HG02970 (cell line): Measurements from ENCODE around the gene NMBR.
"Not testable (repeated sequence)": the region's sequence is repeated elsewhere in the genome, so short reads cannot be mapped to it uniquely, and the experiment has no call there.

Source experiments
- ATAC-seq: cut with Tn5 transposase; IDR thresholded peaks from one replicate; pipeline ENCODE4 v1.9.1; 2021; ENCODE audit warnings: mild to moderate bottlenecking, moderate library complexity, moderate number of reproducible peaks; ENCODE audit not compliant: unreplicated experiment, low FRiP score

Gene NMBR

GRCh38 chr6:142074516-142074915 is 72.4 kb downstream of the NMBR start:
- no peak for ATAC-seq

GRCh38 chr6:142071981-142072380 is 74.9 kb downstream of the NMBR start:
- ATAC-seq: no peak

DNA sequence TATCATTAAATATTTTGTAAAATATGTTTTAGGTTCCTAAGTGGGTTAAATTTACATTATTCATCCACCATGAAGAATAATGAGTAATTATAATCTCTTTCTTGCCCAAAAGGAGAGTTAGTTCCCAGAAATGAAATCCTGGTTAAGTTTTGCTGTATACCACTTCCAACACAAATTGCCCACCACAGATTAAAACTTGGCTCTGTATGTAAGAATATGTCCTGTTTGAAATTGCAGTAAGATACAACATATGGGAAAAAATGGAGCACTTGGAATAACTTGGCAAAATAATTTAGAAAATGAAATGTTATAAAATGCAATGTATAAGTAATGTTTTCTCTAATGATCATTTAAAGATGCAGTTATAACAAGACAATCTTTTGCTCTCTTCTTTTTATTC is 78.5 kb downstream of the NMBR start:
- no peak for ATAC-seq

DNA sequence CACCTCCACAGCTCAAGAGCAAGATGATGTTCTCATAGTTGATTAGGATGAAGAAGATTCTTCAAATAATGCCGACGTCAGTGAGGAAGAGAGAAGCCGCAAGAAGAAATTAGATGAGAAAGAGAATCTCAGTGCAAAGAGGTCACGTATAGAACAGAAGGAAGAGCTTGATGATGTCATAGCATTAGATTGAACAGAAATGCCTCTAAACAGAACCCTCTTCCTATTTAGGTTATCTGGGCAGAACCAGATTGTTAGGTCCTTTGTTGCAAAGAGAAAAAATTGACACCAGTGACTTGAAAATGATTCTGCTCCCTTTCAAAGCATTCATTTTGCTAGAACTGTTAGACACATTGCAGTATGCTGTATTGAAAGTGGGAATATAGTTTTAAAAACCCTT is 84.1 kb downstream of the NMBR start:
- ATAC-seq: not testable (repeated sequence)

DNA sequence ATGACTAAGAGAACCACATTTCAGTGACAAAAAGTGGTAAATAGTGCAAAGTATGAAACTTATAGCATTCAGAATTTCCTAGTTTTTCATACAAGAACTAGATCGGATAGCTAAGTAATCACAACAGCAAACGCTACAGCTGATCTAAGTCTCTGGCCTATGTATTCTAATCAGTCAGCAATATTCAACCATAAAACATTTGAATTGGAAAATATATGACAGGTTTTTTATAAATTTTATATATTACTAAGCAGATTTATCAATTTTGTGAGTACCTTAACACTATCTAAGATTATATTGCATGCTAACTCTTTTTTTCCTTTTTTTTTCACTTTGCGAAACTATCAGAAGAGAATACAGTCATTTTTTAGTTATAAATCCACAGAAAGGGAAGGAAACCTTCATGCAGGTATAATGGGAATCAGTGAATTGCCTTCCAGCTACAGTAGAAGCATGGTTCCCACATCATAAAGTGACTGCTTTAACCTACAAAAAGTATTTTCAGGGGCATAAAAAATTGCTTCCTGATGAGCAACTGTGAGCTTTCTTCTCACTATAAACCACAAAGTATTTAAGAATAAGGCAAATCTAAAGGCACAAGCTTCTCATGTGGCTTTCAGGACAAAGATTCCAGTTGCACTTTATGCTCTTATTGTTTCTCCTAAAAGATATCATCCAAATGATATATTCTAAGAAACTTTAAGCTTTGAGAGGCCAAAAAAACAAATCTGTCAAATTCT is 88.2 kb downstream of the NMBR start:
- ATAC-seq: no peak

GRCh38 chr6:142055219-142055618 is 91.7 kb downstream of the NMBR start:
- ATAC-seq: peak; percentile 73

DNA sequence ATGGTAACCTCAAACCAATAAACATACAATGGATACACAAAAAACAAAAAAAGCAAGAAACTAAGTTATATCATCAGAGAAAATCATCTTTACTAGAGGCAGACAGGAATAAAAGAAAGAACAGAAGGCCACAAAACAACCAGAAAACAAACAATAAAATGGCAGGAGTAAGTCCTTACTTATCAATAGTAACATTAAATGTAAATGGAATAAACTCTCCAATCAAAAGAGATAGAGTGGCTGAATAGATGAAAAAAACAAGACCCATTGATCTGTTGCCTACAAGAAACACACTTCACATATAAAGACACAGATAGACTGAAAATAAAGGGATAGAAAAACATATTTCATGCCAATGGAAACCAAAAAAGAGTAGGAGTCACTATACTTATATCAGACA is 95.5 kb downstream of the NMBR start:
- no peak for ATAC-seq

DNA sequence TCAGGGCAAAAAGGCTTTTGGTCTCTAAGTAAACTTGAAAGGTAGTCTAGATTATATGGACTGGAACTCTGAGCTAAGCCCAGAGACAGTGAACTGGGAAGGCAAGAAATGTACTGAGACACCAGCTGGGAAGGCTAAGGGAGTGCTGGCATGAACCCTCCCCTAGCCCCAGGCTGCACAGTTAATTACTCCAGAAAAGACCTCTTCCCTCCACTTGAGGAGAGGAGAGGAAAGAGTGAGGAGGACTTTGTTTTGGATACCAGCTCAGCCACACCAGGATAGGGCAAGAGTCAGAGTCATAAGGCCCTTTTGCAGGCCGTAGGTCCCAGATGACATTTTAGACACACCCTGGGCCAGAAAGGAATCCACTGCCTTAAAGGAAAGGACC is 98.3 kb downstream of the NMBR start:
- ATAC-seq: no peak

DNA sequence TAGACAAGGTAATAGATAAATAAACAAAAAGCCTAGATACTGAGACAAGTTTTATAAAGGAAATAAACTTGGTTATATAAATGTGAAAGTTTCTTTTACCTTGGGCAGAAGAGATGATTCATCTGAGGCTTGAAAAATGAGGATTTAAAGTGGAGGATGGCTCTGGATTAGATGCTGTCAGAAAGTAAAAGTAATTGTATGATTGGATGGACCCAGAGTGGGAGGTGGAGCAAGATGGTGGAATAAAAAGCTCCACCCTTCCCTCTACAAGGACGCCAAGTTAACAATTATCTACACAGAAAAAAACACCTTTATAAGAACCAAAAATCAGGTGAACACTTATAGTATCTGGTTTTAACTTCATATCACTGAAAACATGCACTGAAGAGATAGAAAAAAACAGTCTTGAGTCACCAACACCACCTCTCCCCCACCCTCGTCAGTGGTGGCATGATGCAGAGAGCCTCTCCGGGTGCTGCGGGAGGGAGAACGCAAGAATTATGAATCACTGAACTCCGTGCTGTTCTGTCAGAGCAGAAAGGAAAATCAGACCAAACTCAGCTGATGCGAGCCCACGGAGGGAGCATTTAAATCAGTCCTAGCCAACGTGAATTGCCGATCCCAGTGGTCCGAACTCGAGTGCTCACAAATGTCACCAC is 98.9 kb downstream of the NMBR start:
- no peak for ATAC-seq

GRCh38 chr6:142045380-142046278 is 101.3 kb downstream of the NMBR start:
- no peak for ATAC-seq

DNA sequence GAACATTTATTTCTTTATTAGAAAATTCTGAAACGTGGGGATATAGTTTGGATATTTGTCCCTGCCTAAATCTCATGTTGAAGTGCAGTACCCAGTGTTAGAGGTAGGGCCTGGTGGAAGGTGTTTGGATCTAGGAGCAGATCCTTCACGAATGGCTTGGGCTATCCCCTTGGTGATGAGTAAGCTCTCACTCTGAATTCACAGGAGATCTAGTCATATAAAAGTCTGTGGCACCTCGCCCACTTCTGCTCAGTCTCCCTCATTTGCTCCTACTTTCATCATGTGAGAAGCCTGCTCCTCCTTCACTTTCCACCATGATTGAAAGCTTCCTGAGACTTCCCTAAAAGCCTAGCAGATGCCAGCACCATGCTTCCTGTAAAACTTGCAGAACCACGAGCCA is 111.0 kb downstream of the NMBR start:
- no peak for ATAC-seq

GRCh38 chr6:142031035-142031434 is 115.9 kb downstream of the NMBR start:
- no peak for ATAC-seq

DNA sequence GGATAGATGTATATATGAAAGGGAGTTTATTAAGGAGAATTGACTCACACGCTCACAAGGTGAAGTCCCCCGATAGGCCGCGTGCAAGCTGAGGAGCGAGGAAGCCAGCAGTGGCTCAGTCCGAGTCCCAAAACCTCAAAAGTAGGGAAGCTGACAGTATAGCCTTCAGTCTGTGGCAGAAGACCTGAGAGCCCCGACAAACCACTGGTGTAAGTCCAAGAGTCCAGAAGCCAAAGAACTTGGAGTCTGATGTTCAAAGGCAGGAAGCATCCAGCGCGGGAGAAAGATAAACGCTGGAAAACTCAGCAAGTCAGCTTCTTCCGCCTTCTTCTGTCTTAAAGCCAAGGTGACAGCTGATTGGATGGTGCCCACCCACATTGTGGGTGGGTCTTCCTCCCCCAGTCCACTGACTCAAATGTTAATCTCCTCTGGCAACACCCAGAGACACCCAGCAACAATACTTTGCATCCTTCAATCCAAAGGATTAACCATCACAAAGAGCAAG is 116.8 kb downstream of the NMBR start:
- no peak for ATAC-seq

DNA sequence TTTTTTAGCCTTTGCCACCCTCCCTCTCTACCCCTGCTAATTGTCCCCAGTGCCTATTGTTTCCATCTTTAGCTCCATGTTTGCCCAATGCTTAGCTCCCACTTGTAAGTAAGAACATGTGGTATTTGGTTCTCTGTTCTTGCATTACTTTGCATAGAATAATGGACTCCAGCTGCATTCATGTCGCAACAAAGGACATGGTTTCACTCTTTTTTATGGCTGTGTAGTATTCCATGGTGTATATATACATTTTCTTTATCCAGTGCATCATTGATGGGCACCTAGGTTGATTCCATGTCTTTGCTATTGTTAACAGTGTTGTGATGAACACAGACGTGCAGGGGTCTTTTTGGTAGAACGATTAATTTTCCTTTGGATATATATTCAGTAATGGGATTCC is 118.4 kb downstream of the NMBR start:
- no peak for ATAC-seq

DNA sequence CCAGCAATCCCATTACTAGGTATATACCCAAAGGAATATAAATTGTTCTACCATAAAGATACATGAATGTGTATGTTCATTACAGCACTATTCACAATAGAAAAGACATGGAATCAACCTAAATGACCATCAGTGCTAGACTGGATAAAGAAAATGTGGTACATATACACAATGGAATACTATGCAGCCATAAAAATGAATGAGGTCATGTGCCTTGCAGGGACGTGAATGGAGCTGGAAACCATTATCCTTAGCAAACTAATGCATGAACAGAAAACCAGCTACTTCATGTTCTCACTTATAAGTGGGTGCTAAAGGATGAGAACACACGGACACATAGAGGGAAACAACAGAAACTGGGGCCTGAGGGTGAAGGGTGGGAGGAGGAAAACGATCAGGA is 119.1 kb downstream of the NMBR start:
- ATAC-seq: not testable (repeated sequence)

DNA sequence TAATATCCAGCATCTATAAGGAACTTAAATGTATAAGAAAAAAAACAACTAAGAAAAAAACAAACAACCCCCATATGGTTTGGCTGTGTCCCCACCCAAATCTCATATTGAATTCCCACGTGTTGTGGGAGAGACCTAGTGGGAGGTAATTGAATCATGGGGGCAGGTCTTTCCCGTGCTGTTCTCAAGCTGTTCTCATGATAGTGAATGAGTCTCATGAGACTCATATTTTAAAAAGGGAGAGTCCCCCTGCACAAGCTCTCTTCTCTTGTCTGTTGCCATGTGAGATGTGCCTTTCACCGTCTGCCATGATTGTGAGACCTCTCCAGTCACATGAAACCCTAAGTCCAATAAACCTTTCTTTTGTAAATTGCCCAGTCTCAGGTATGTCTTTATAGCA is 119.8 kb downstream of the NMBR start:
- ATAC-seq: no peak

DNA sequence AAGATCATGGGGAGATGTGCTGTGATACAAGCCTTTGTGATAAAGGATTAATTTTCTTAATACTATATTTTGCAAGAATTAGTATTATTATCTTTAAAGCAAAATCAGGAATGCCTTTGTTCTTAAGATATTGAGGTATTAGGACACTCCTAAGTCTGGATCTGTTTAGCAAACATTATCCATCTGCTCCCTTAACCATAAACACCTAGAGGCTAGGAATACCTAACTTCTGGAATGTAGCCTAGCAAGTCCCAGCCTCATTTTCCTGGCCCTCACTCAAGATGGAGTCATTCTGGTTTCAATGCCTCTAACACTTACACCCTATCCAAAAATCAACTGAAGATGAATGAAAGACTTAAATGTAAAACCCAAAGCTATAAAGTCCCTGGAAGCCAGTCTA is 120.5 kb downstream of the NMBR start:
- ATAC-seq: no peak
